GM12878 (cell line): ENCODE measurements around the gene TRAPPC2. TPM values are rescaled to one million over a fixed set of nuclear protein-coding genes. Genes with fewer than 3 reads are reported as not detected.

Experiments used
- ATAC-seq: fragments of 200-7000 bp; cut with Tn5 transposase; 3 replicates; pipeline ENCODE4 v1.9.1; 2020; ENCODE audit warnings: mild to moderate bottlenecking, moderate library complexity
- BruUV-seq: library from RNA; stranded (reverse); fragments of 400-500 nt; replicated peaks from 2 replicates; lab custom pipeline; 2021; lab: Mats Ljungman, UMichigan
- CTCF ChIA-PET: fragments of 300-600 bp; sonication (Branson Sonifier 250); formaldehyde crosslinking; extraction: SDS; loops from one replicate; lab custom pipeline; 2021; ENCODE audit warnings: inconsistent platforms; lab: Yijun Ruan, JAX
- POLR2A ChIA-PET: fragments of 350-600 bp; formaldehyde crosslinking; extraction: SDS; loops from one replicate; lab custom pipeline; 2021; ENCODE audit warnings: inconsistent platforms; lab: Charles Lee
- RAD21 ChIA-PET: fragments of 300-600 bp; sonication (Branson Sonifier 250); formaldehyde crosslinking; loops from one replicate; lab custom pipeline; 2023; ENCODE audit warnings: antibody characterized with exemption; ENCODE audit not compliant: unreplicated experiment; lab: Charles Lee
- SMC1A ChIA-PET: fragments of 300-600 bp; sonication (Branson Sonifier 250); formaldehyde crosslinking; loops from one replicate; lab custom pipeline; 2023; ENCODE audit not compliant: unreplicated experiment, uncharacterized antibody; lab: Charles Lee
- DNase-seq: peaks from one replicate; pipeline ENCODE4 v3.0.0-alpha.2; 2011; ENCODE audit warnings: low read depth, low spot score
- FAIRE-seq: peaks from 3 replicates; lab custom pipeline; 2011; peaks lifted over from hg19 to GRCh38; lab: Jason Lieb, UNC
- H2AFZ ChIP-seq: 2 replicates; pipeline ENCODE4 v1.6.0; 2011; ENCODE audit warnings: low read depth, low read length, control low read depth; ENCODE audit not compliant: control insufficient read depth
- H3K27ac ChIP-seq: 2 replicates; pipeline ENCODE4 v1.5.1; 2011; ENCODE audit warnings: control low read depth; ENCODE audit not compliant: control insufficient read depth, insufficient read depth
- H3K27me3 ChIP-seq, 2 experiments: replicated peaks in 1 of 2; 2 replicates each; pipeline versions ENCODE4 v1.6.0 to v1.6.1; 2011; ENCODE audit warnings: low read length in 1 of 2; ENCODE audit not compliant: control insufficient read depth in 2 of 2, insufficient read depth in 2 of 2
- H3K36me3 ChIP-seq, 2 experiments: 2 replicates each; pipeline ENCODE4 v1.5.1; 2011; ENCODE audit warnings: low read length in 1 of 2; ENCODE audit not compliant: control insufficient read depth in 2 of 2, insufficient read depth in 2 of 2
- H3K4me1 ChIP-seq: 2 replicates; pipeline ENCODE4 v1.6.1; 2011; ENCODE audit warnings: mild to moderate bottlenecking, low read length, moderate library complexity, mixed read lengths; ENCODE audit not compliant: control insufficient read depth, insufficient read depth
- H3K4me2 ChIP-seq: 2 replicates; pipeline ENCODE4 v1.6.0; 2011; ENCODE audit warnings: control low read depth; ENCODE audit not compliant: control insufficient read depth, insufficient read depth
- H3K4me3 ChIP-seq: fragments of 200-600 bp; sonication (generic); 2 replicates; pipeline ENCODE4 v1.5.1; 2016
- H3K79me2 ChIP-seq: 2 replicates; pipeline ENCODE4 v1.6.0; 2011; ENCODE audit warnings: low read length; ENCODE audit not compliant: control insufficient read depth, insufficient read depth
- H3K9ac ChIP-seq: 2 replicates; pipeline ENCODE4 v1.8.0; 2011; ENCODE audit warnings: low read length, control low read depth, mixed read lengths; ENCODE audit not compliant: control insufficient read depth, insufficient read depth
- H3K9me3 ChIP-seq: replicated peaks from 3 replicates; pipeline ENCODE4 v1.5.1; 2011; ENCODE audit warnings: mild to moderate bottlenecking, low read length; ENCODE audit not compliant: control insufficient read depth, insufficient read depth
- H4K20me1 ChIP-seq: 2 replicates; pipeline ENCODE4 v1.6.0; 2011; ENCODE audit not compliant: control insufficient read depth, insufficient read depth
- BHLHE40 ChIP-seq, 2 experiments: fragments of 450-650 bp in 1 of 2; IDR thresholded peaks; 2 replicates each; pipeline ENCODE4 v1.6.1; 2011 to 2017; ENCODE audit warnings: low read depth in 2 of 2, borderline replicate concordance in 1 of 2, improper control_type of control experiment in 1 of 2, low read length in 1 of 2, mild to moderate bottlenecking in 1 of 2
- FOXK2 ChIP-seq: fragments of 450-650 bp; IDR thresholded peaks from 2 replicates; pipeline ENCODE4 v1.6.1; 2017; ENCODE audit warnings: mild to moderate bottlenecking, moderate library complexity
- RAD51 ChIP-seq: fragments of 450-650 bp; IDR thresholded peaks from 2 replicates; pipeline ENCODE4 v1.6.1; 2016; ENCODE audit warnings: moderate library complexity, mild to moderate bottlenecking, inconsistent platforms
- RFX5 ChIP-seq: IDR thresholded peaks from 2 replicates; pipeline ENCODE4 v1.6.1; 2011; ENCODE audit warnings: low read depth, low read length, improper control_type of control experiment
- ZNF274 ChIP-seq: IDR thresholded peaks from one replicate; pipeline ENCODE4 v1.8.0; 2011; ENCODE audit not compliant: insufficient read length, insufficient read depth
- WGBS: methylation state at CpG from one replicate; pipeline ENCODE4 v1.1.6; 2016; ENCODE audit warnings: low lambda C conversion rate; ENCODE audit not compliant: insufficient replicate concordance, insufficient coverage; ENCODE audit errors: missing lambda C conversion rate; 5-methylcytosine and 5-hydroxymethylcytosine counted together
- in situ Hi-C: fragments of 300-500 bp; cut with MboI; formaldehyde crosslinking; loops from 9 replicates; pipeline ENCODE4 v1.14.3; 2018; ENCODE audit warnings: mixed read lengths
- intact Hi-C: fragments of 100-400 bp; cut with micrococcal nuclease; formaldehyde crosslinking; loops from one replicate; pipeline ENCODE4 v1.14.2; 2022; ENCODE audit not compliant: unreplicated experiment
- polyA plus RNA-seq, 11 experiments: library from polyadenylated mRNA; depleted of rRNA in 4 of 11; unstranded in 6 of 11; stranded (reverse) in 5 of 11; fragments of >200 nt; fragmentation: Nextera tagmentation in 4 of 11; fragmentation: Illumina TruSeq in 1 of 11; extraction: Ambion mirVana in 4 of 11; extraction: Trizol in 1 of 11; gene quantifications; 1 replicate in 1 of 11; 2 replicates in 10 of 11; pipeline versions ENCODE4 v1.2.1 to v1.2.3, GENCODE V29; 2011 to 2016; ENCODE audit warnings: inconsistent platforms in 2 of 11, missing spikeins in 2 of 11, low read depth in 1 of 11
- total RNA-seq, 4 experiments: library from RNA; depleted of rRNA in 3 of 4; stranded (reverse); fragments of >200 nt in 3 of 4; fragmentation: Illumina TruSeq in 1 of 4; extraction: Trizol in 1 of 4; gene quantifications; 2 replicates each; pipeline versions ENCODE4 v1.2.1 to v1.2.3, GENCODE V29; 2013 to 2021
- TF ChIP-seq, protein P1 (sequence below): fragments of 450-650 bp; IDR thresholded peaks from 2 replicates; pipeline ENCODE4 v1.6.1; 2016; ENCODE audit warnings: mild to moderate bottlenecking

Gene TRAPPC2
- total and polyA plus RNA-seq, 10 of the 15 experiments (the other 5 are each of a cell fraction or from before 2014, with no cell fraction given): 12.4 to 28.4 (median 21.3) TPM

- TF ChIP-seq RAD51: no peak
- TF ChIP-seq FOXK2: no peak
- TF ChIP-seq BHLHE40 (IDR thresholded peaks at IDR 0.05; ENCODE audit: borderline replicate concordance in 1 of 2, low read depth in 2 of 2, low read length in 1 of 2): no peak
- TF ChIP-seq RFX5: no peak
- TF ChIP-seq, protein P1, sequence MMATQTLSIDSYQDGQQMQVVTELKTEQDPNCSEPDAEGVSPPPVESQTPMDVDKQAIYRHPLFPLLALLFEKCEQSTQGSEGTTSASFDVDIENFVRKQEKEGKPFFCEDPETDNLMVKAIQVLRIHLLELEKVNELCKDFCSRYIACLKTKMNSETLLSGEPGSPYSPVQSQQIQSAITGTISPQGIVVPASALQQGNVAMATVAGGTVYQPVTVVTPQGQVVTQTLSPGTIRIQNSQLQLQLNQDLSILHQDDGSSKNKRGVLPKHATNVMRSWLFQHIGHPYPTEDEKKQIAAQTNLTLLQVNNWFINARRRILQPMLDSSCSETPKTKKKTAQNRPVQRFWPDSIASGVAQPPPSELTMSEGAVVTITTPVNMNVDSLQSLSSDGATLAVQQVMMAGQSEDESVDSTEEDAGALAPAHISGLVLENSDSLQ: no peak
Observed at GRCh38 chrX:13699183-13699826, 35.1 kb downstream of the TRAPPC2 start (continued).

DNA sequence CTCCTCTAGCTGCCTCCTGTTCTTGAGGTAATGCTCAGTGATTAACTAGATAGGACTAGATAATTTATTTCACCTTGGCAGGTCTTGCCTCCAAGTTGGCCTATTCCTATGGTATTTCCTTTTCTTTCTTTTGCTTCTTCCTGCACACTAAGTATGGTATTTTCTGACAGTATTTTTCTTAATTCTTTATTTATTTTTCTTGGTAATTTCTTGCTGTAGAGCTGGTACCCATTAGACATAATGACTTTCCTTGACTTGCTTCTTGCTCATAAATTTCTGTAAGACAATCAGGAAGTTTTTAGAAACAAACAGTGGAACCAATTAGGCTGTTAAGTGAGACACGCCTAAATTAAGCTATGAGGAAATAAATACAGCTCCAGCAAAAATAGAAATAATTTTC, 36.0 kb downstream of the TRAPPC2 start:
- Histone ChIP-seq H3K27me3 (no peaks in the 10 kb centered on the region), H4K20me1 (peaks cover 5% of the 10 kb centered on the region), H3K9ac (peak overlapping the region; percentile 37), H3K4me3 (peak overlapping the region; percentile 49), H3K4me2 (peak overlapping the region; percentile 77), H3K79me2 (peaks cover 98% of the 10 kb centered on the region), H3K9me3 (no peaks in the 10 kb centered on the region; the same call in 2 of the 3 replicates), H3K27ac (peak overlapping the region; percentile 69), H2AFZ (no peak overlapping the region), H3K4me1 (peaks cover 37% of the 10 kb centered on the region), H3K36me3 (peaks cover 1 to 3% of the 10 kb centered on the region in 2 experiments; a peak in 2 of 4 replicates)
- POLR2A ChIA-PET: interaction anchor here (0.6 to 10.2 kb wide), 14 partner anchors 10 to 692 kb away, joined by 3 to 130 read pairs (median 6); partner anchors contain the start of genes OFD1, RAB9A and TRAPPC2
- intact Hi-C loops (loop anchor here (10.0 kb wide), 1 partner anchor 744 kb away; no protein-coding TSS in a partner anchor), in situ Hi-C loops (no loop called here)
- 79% methylated on average over 1 of the region's 1 CpG for WGBS
- SMC1A ChIA-PET: interaction anchor here (0.7 to 13.8 kb wide), 16 partner anchors 12 to 153 kb away, joined by 3 to 198 read pairs (median 6); partner anchors contain the start of genes OFD1, RAB9A and TRAPPC2
- no peak for FAIRE-seq
- RAD21 ChIA-PET: interaction anchor here (1.2 to 11.4 kb wide), 13 partner anchors 9 to 611 kb away, joined by 3 to 201 read pairs (median 22); partner anchors contain the start of genes GEMIN8, OFD1, RAB9A and TCEANC
- TF ChIP-seq RAD51 (0 out of 2 replicates have a peak, but pooled peaks have one; percentile 10), ZNF274 (no peak)
- no peak for ATAC-seq
- DNase-seq: no peak
- BruUV-seq: no TSS peak
- CTCF ChIA-PET: interaction anchor here (0.9 to 10.2 kb wide), 11 partner anchors 10 to 333 kb away, joined by 3 to 89 read pairs (median 6); partner anchors contain the start of genes OFD1, RAB9A and TRAPPC2
